Mesenchymal stem cell (in vitro differentiated cells and primary cell): ENCODE results near the gene TBCB.

Experiments
- DNase-seq: peaks from one replicate; pipeline ENCODE4 v3.0.0-alpha.2; 2013
- H2AFZ ChIP-seq: one replicate; pipeline ENCODE4 v1.6.1; 2013; ENCODE audit warnings: low read depth, mild to moderate bottlenecking, control low read depth, inconsistent platforms, low read length, moderate library complexity
- H2AK5ac ChIP-seq: 2 replicates; pipeline ENCODE4 v1.6.1; 2013; ENCODE audit warnings: low read length, moderate library complexity, mild to moderate bottlenecking, inconsistent platforms; ENCODE audit not compliant: severe bottlenecking
- H2BK120ac ChIP-seq: one replicate; pipeline ENCODE4 v1.6.1; 2013; ENCODE audit warnings: low read depth, mild to moderate bottlenecking, inconsistent platforms, low read length, moderate library complexity
- H2BK12ac ChIP-seq, 2 experiments: one replicate each; pipeline ENCODE4 v1.6.1; 2013; ENCODE audit warnings: inconsistent platforms in 2 of 2, low read length in 2 of 2, mild to moderate bottlenecking in 2 of 2, moderate library complexity in 2 of 2, control low read depth in 1 of 2
- H2BK15ac ChIP-seq: one replicate; pipeline ENCODE4 v1.6.1; 2013; ENCODE audit warnings: mild to moderate bottlenecking, low read depth, inconsistent platforms; ENCODE audit not compliant: poor library complexity, severe bottlenecking
- H2BK5ac ChIP-seq: 2 replicates; pipeline ENCODE4 v1.6.1; 2013; ENCODE audit warnings: low read depth, mild to moderate bottlenecking, low read length, control low read depth, inconsistent platforms; ENCODE audit not compliant: poor library complexity, severe bottlenecking
- H3K14ac ChIP-seq, 2 experiments: one replicate each; pipeline ENCODE4 v1.6.1; 2013; ENCODE audit warnings: inconsistent platforms in 2 of 2, low read length in 2 of 2, control low read depth in 1 of 2, mild to moderate bottlenecking in 1 of 2, moderate library complexity in 1 of 2
- H3K18ac ChIP-seq, 2 experiments: one replicate each; pipeline ENCODE4 v1.6.1; 2013; ENCODE audit warnings: inconsistent platforms in 2 of 2, low read length in 2 of 2, control low read depth in 1 of 2, low read depth in 1 of 2, mild to moderate bottlenecking in 1 of 2
- H3K23ac ChIP-seq, 2 experiments: one replicate each; pipeline ENCODE4 v1.6.1; 2013; ENCODE audit warnings: inconsistent platforms in 2 of 2, low read length in 2 of 2, mild to moderate bottlenecking in 2 of 2, moderate library complexity in 2 of 2, control low read depth in 1 of 2
- H3K27ac ChIP-seq: 2 replicates; pipeline ENCODE4 v1.5.1; 2013; ENCODE audit warnings: mild to moderate bottlenecking, moderate library complexity, low read length, control low read depth, inconsistent platforms; ENCODE audit not compliant: poor library complexity, severe bottlenecking
- H3K27me3 ChIP-seq, 2 experiments: 2 replicates each; pipeline versions ENCODE4 v1.6.1 to v1.7.0; 2013; ENCODE audit warnings: low read length in 2 of 2, mild to moderate bottlenecking in 2 of 2, moderate library complexity in 2 of 2, control low read depth in 1 of 2, inconsistent platforms in 1 of 2; ENCODE audit not compliant: control insufficient read depth in 1 of 2, insufficient read depth in 1 of 2
- H3K36me3 ChIP-seq, 2 experiments: 2 replicates each; pipeline versions ENCODE4 v1.6.1 to v1.7.0; 2013; ENCODE audit warnings: low read length in 2 of 2, control low read depth in 1 of 2, inconsistent platforms in 1 of 2, low read depth in 1 of 2, mild to moderate bottlenecking in 1 of 2; ENCODE audit not compliant: insufficient read depth in 2 of 2, control insufficient read depth in 1 of 2
- H3K4ac ChIP-seq, 2 experiments: one replicate each; pipeline ENCODE4 v1.6.1; 2013; ENCODE audit warnings: inconsistent platforms in 2 of 2, low read length in 2 of 2, mild to moderate bottlenecking in 2 of 2, moderate library complexity in 2 of 2, control low read depth in 1 of 2, low read depth in 1 of 2
- H3K4me1 ChIP-seq: 2 replicates; pipeline ENCODE4 v1.6.1; 2013; ENCODE audit warnings: low read depth, low read length, control low read depth; ENCODE audit not compliant: control insufficient read depth, insufficient read depth
- H3K4me2 ChIP-seq: 2 replicates; pipeline ENCODE4 v1.6.1; 2013; ENCODE audit warnings: low read length, mild to moderate bottlenecking, inconsistent platforms; ENCODE audit not compliant: poor library complexity, severe bottlenecking
- H3K4me3 ChIP-seq, 2 experiments: 2 replicates each; pipeline versions ENCODE4 v1.5.1 to v1.7.0; 2013; ENCODE audit warnings: low read length in 2 of 2, mild to moderate bottlenecking in 2 of 2, control low read depth in 1 of 2, low read depth in 1 of 2; ENCODE audit not compliant: insufficient read depth in 1 of 2
- H3K79me1 ChIP-seq: replicated peaks from 2 replicates; pipeline ENCODE4 v1.6.1; 2013; ENCODE audit warnings: mild to moderate bottlenecking, control low read depth, low read length, inconsistent platforms; ENCODE audit not compliant: poor library complexity, severe bottlenecking
- H3K9ac ChIP-seq: 2 replicates; pipeline ENCODE4 v1.7.0; 2013; ENCODE audit warnings: mild to moderate bottlenecking, low read length, moderate library complexity
- H3K9me3 ChIP-seq: 2 replicates; pipeline ENCODE4 v1.7.0; 2013; ENCODE audit warnings: mild to moderate bottlenecking, low read length; ENCODE audit not compliant: control insufficient read depth
- H4K8ac ChIP-seq: one replicate; pipeline ENCODE4 v1.6.1; 2013; ENCODE audit warnings: inconsistent platforms, mild to moderate bottlenecking, low read length, moderate library complexity
- H4K91ac ChIP-seq: one replicate; pipeline ENCODE4 v1.6.1; 2013; ENCODE audit warnings: mild to moderate bottlenecking, low read length, inconsistent platforms
- WGBS: methylation state at CpG from one replicate; pipeline ENCODE4 v1.1.7; 2013; ENCODE audit warnings: mixed read lengths; 5-methylcytosine and 5-hydroxymethylcytosine counted together

TBCB gene

GRCh38 chr19:36149673-36150406 is 34.6 kb downstream of the TBCB start:
- Histone ChIP-seq H3K79me1 (peaks cover 38% of the 10 kb centered on the region), H3K4ac (no peak overlapping the region), H3K4me2 (no peak overlapping the region), H2BK5ac (no peak overlapping the region), H3K36me3 (peaks cover 58 to 87% of the 10 kb centered on the region in 2 experiments), H3K9me3 (no peaks in the 10 kb centered on the region), H2BK12ac (no peak overlapping the region), H3K23ac (no peak overlapping the region), H3K14ac (no peak overlapping the region), H3K27me3 (no peaks in the 10 kb centered on the region), H2AFZ (no peak overlapping the region), H2BK120ac (no peak overlapping the region), H3K9ac (peak overlapping the region; percentile 95), H3K27ac (no peak overlapping the region), H3K4me3 (no peak overlapping the region), H2BK15ac (no peak overlapping the region), H4K91ac (no peak overlapping the region), H4K8ac (no peak overlapping the region), H3K18ac (no peak overlapping the region), H2AK5ac (no peak overlapping the region), H3K4me1 (peaks cover 6% of the 10 kb centered on the region)
- 95% methylated on average over 13 of the region's 13 CpGs for WGBS
- DNase-seq = no peak

GRCh38 chr19:36150586-36150985 is 35.3 kb downstream of the TBCB start:
- no peak overlapping the region for H2BK5ac ChIP-seq
- DNase-seq = no peak
- 96% methylated on average over 5 of the region's 5 CpGs for WGBS
- H2AK5ac ChIP-seq = no peak overlapping the region
- H3K27me3 ChIP-seq = no peaks in the 10 kb centered on the region
- peaks cover 38% of the 10 kb centered on the region for H3K79me1 ChIP-seq
- H3K9ac ChIP-seq = peak overlapping the region; percentile 95
- H2BK12ac ChIP-seq = no peak overlapping the region
- no peak overlapping the region for H2BK15ac ChIP-seq
- H2BK120ac ChIP-seq = no peak overlapping the region
- no peak overlapping the region for H4K91ac ChIP-seq
- H3K4me1 ChIP-seq = peaks cover 6% of the 10 kb centered on the region
- H3K36me3 ChIP-seq = peaks cover 51 to 80% of the 10 kb centered on the region in 2 experiments
- H3K23ac ChIP-seq = no peak overlapping the region
- no peak overlapping the region for H3K18ac ChIP-seq
- H3K27ac ChIP-seq = no peak overlapping the region
- H3K4ac ChIP-seq = no peak overlapping the region
- no peak overlapping the region for H3K14ac ChIP-seq
- no peak overlapping the region for H3K4me2 ChIP-seq
- no peak overlapping the region for H4K8ac ChIP-seq
- no peak overlapping the region for H2AFZ ChIP-seq
- peak overlapping the region in 1 of 2 experiments; percentile 83 for H3K4me3 ChIP-seq
- H3K9me3 ChIP-seq = no peaks in the 10 kb centered on the region

- Histone ChIP-seq H3K23ac (no peak overlapping the region), H2BK12ac (no peak overlapping the region), H2BK15ac (no peak overlapping the region), H2AFZ (no peak overlapping the region), H4K91ac (no peak overlapping the region), H3K36me3 (peaks cover 43 to 72% of the 10 kb centered on the region in 2 experiments), H3K18ac (no peak overlapping the region), H3K4me3 (peak overlapping the region in 1 of 2 experiments; percentile 83), H3K27ac (no peak overlapping the region), H2BK120ac (no peak overlapping the region), H2AK5ac (no peak overlapping the region), H3K14ac (no peak overlapping the region), H3K9ac (peak overlapping the region; percentile 95), H3K4me2 (no peak overlapping the region), H4K8ac (no peak overlapping the region), H3K4me1 (peaks cover 6% of the 10 kb centered on the region), H2BK5ac (no peak overlapping the region), H3K4ac (no peak overlapping the region), H3K27me3 (no peaks in the 10 kb centered on the region), H3K79me1 (peaks cover 31% of the 10 kb centered on the region), H3K9me3 (no peaks in the 10 kb centered on the region)
- 94% methylated on average over 45 of the region's 47 CpGs for WGBS
- DNase-seq = no peak
Observed at GRCh38 chr19:36151144-36152018, 36.1 kb downstream of the TBCB start.

- WGBS = 98% methylated on average over 16 of the region's 16 CpGs
- H2AFZ ChIP-seq = no peak overlapping the region
Observed at GRCh38 chr19:36152019-36152351, 36.7 kb downstream of the TBCB start.

More at GRCh38 chr19:36152019-36152351, 36.7 kb downstream of the TBCB start:
- Histone ChIP-seq H3K4me2 (no peak overlapping the region), H3K4me1 (peaks cover 6% of the 10 kb centered on the region), H3K18ac (no peak overlapping the region), H3K27me3 (no peaks in the 10 kb centered on the region), H2BK5ac (no peak overlapping the region), H3K9me3 (no peaks in the 10 kb centered on the region), H3K4me3 (peak overlapping the region in 1 of 2 experiments; percentile 83), H4K8ac (no peak overlapping the region), H3K23ac (no peak overlapping the region), H3K9ac (peak overlapping the region; percentile 95), H2BK12ac (no peak overlapping the region), H3K27ac (no peak overlapping the region), H3K14ac (no peak overlapping the region), H2BK120ac (no peak overlapping the region), H3K4ac (no peak overlapping the region), H2BK15ac (no peak overlapping the region), H3K79me1 (peaks cover 26% of the 10 kb centered on the region), H3K36me3 (peaks cover 37 to 66% of the 10 kb centered on the region in 2 experiments), H2AK5ac (no peak overlapping the region), H4K91ac (no peak overlapping the region)
- DNase-seq = no peak
